ENCODE results near the gene ODF2L.

ODF2L gene

GRCh38 chr1:86395751-86396497 is at the start of gene ODF2L:
ODF2L (minus strand) TSS chr1:86396323; CDS start chr1:86387027, 9,296 bp downstream.
- TF ChIP-seq CTCF (IDR thresholded peaks at IDR 0.05; ENCODE audit: low read depth, low read length), result no peak
- peak within 1 kb of the TSS; percentile 89 for H3K4me3 ChIP-seq (ENCODE audit: low read depth, low read length)

DNA sequence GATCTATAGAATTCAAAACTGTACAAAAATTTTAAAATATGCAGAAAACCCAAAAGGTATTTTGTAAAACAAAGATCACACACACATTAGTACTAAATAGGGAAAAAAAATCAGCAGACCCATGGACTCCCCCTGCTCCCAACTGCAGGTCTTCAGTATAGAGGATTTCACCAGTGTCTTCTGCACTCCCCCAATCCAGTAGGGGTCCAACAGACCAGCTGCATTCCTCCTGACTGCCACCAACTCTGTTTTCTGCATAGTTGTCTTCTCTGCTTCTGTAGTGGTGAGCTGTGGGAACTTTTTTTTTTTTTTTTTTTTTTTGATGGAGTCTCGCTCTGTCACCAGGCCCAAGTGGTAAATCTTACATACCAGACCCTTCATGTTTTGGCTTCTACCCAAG is 49.8 kb upstream of the ODF2L start:
- TF ChIP-seq CTCF (IDR thresholded peaks at IDR 0.05; ENCODE audit: low read depth, low read length), result no peak
- no peak overlapping the region for H3K4me3 ChIP-seq (ENCODE audit: low read depth, low read length)

DNA sequence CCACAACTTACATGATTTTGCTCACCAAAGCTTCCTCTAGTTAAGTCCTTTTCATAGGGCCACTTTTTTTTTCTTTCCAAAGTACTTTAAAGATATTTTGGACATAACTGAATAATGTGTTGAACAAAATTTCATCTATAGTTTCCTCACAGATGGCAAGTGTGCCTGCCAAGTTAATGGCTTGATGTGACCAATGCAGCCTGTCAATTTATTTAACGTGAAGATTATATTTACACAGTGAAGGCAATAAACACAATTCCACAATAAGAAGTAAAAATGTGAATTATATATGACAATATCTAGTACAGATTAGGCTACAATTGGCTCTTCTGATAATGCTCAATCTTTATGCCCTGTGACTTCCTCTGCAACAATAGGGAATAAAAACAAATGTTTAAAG is 45.9 kb upstream of the ODF2L start:
- no peak for TF ChIP-seq CTCF (IDR thresholded peaks at IDR 0.05; ENCODE audit: low read depth, low read length)
- no peak overlapping the region for H3K4me3 ChIP-seq (ENCODE audit: low read depth, low read length)

DNA sequence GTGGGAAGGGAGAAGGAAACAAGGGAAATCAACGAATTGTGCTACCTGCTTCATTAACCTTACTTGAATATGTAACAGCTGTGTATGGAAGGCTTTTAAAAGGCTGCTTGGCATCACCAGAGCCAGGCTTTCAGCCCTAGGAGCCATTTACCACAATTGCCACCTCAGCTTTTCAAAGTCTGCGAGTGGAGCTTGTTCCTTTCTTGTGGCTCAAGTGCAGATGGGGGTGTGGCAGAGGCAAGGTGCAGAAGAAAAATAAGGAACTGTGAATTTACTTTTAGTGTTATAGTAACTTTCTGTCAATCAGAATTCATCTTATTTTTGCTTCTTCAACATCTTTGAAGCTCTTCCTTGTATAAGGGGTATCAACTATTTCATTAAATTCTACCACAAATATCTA is 45.5 kb upstream of the ODF2L start:
- TF ChIP-seq CTCF (IDR thresholded peaks at IDR 0.05; ENCODE audit: low read depth, low read length), result no peak
- H3K4me3 ChIP-seq (ENCODE audit: low read depth, low read length), result no peak overlapping the region

DNA sequence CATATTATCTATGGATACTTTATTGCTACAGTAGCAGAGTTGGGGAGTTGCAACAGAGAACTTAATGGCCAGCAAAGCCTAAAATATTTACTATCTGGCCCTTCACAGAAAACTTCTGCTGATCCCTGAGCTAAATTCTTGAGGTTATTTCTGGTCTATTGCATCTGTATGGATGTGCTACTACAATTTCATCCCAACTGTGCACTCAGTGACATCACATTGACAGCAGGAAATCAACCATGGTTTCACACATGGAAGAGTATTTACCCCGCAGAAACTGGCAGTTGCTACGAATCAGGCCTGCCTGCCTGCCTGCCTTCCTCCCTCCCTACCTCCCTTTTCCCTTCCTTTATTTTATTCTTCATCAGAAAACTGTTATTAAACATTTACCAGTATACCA is 39.9 kb upstream of the ODF2L start:
- H3K4me3 ChIP-seq (ENCODE audit: low read depth, low read length), result no peak overlapping the region
- TF ChIP-seq CTCF (IDR thresholded peaks at IDR 0.05; ENCODE audit: low read depth, low read length), result no peak

DNA sequence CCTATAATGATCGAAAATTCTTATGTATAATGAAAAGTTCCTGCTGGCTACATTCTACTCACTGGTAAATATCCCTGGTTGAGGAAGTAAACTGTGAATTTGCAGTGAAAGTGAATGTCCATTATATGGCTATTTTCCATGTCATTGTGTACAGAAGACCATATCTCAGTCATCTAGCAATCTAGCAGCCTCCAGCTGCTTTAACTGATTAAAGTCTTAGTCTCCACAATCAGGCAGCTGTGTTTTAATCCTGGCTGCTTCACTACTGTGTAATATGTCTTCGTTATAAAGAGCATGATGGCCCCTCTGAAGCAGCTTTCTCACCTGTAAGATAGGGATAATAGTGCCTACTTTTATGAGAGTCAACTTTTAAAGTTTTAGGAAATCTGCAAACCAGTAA is 39.2 kb upstream of the ODF2L start:
- TF ChIP-seq CTCF (IDR thresholded peaks at IDR 0.05; ENCODE audit: low read depth, low read length), result no peak

GRCh38 chr1:86434059-86434458 is 37.9 kb upstream of the ODF2L start:
- no peak for TF ChIP-seq CTCF (IDR thresholded peaks at IDR 0.05; ENCODE audit: low read depth, low read length)
- no peak overlapping the region for H3K4me3 ChIP-seq (ENCODE audit: low read depth, low read length)

More for the DNA sequence above, 39.2 kb upstream of the ODF2L start:
- H3K4me3 ChIP-seq (ENCODE audit: low read depth, low read length), result no peak overlapping the region

Measured in WI38 (cell line).